Activated T-cell treated with anti-CD3 and anti-CD28 coated beads, Interleukin-2, amount 50 U/mL, for 24 hours (primary cell): ENCODE data around the gene KLF12.
A peak's percentile ranks its signal among the peaks of the same experiment; 100 is the strongest.

Experiments used
- DNase-seq: peaks from one replicate; pipeline ENCODE4 v3.0.0-alpha.2; 2020
- H3K27ac Mint-ChIP-seq: 2 replicates; pipeline ENCODE4 v1.8.0; 2020; ENCODE audit warnings: mild to moderate bottlenecking, mixed read lengths
- H3K27me3 Mint-ChIP-seq: 2 replicates; pipeline ENCODE4 v1.8.0; 2020; ENCODE audit warnings: mixed read lengths
- H3K36me3 Mint-ChIP-seq: 2 replicates; pipeline ENCODE4 v1.8.0; 2020; ENCODE audit warnings: low read depth, mixed read lengths
- H3K4me1 Mint-ChIP-seq: 2 replicates; pipeline ENCODE4 v1.8.0; 2020; ENCODE audit warnings: low read depth, mixed read lengths
- H3K4me3 Mint-ChIP-seq: 2 replicates; pipeline ENCODE4 v1.8.0; 2020; ENCODE audit warnings: mild to moderate bottlenecking, moderate library complexity, mixed read lengths
- H3K9me3 Mint-ChIP-seq: 2 replicates; pipeline ENCODE4 v1.8.0; 2020; ENCODE audit warnings: mixed read lengths

The KLF12 gene

GRCh38 chr13:74102691-74103090, 31.5 kb downstream of the KLF12 start:
- DNase-seq: no peak
- Mint-ChIP-seq H3K9me3 (peaks cover 6% of the 10 kb centered on the region), H3K4me1 (peaks cover 82% of the 10 kb centered on the region), H3K27me3 (no peaks in the 10 kb centered on the region), H3K4me3 (no peak overlapping the region), H3K36me3 (peaks cover 18% of the 10 kb centered on the region), H3K27ac (no peak overlapping the region)

GRCh38 chr13:74101436-74101835, 32.8 kb downstream of the KLF12 start:
- DNase-seq: no peak
- H3K27ac Mint-ChIP-seq: peak overlapping the region; percentile 27
- H3K9me3 Mint-ChIP-seq: peaks cover 6% of the 10 kb centered on the region
- peaks cover 13% of the 10 kb centered on the region for H3K36me3 Mint-ChIP-seq
- H3K4me1 Mint-ChIP-seq: peaks cover 83% of the 10 kb centered on the region
- H3K4me3 Mint-ChIP-seq: no peak overlapping the region
- no peaks in the 10 kb centered on the region for H3K27me3 Mint-ChIP-seq

DNA sequence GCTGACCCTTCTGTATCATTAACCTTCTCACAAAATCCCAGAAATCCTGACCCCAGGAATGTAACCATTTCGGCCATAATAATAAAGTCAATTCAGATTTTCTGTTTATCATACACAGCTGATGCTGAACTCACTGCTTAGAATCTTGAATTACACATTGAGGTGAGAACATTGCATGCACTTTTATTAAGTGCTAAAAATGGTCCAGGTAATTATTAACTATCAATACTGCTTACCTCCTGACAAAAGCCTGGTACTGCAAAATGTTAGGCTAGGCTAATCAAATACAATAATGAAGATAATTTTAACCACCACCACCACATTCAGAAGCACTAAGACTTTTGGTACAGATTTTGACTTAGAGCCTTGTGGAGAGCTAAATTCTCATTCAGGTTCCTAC, 36.1 kb downstream of the KLF12 start:
- Mint-ChIP-seq H3K27ac (no peak overlapping the region), H3K27me3 (no peaks in the 10 kb centered on the region), H3K9me3 (peaks cover 6% of the 10 kb centered on the region), H3K4me1 (peaks cover 68% of the 10 kb centered on the region), H3K4me3 (no peak overlapping the region), H3K36me3 (peaks cover 11% of the 10 kb centered on the region)
- no peak for DNase-seq

DNA sequence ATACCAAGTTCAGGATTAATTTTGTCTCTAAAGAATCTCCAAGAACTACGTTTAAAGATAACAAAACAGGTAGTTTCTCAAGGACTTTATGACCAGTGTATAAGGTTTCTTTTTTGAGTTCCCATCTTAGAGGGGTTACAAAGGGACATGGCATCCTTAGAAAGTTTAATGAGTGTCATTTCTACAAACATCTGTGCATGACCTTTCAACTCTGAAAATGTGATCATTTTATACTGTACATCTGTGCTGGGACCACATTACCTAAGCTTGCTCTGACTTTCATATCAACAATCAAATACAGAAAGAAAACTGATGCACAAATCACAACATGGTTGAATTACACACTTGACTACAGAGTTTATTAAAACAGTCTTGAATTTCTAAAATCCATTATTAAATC, 37.1 kb downstream of the KLF12 start:
- no peak overlapping the region for H3K27ac Mint-ChIP-seq
- no peak for DNase-seq
- H3K4me3 Mint-ChIP-seq: no peak overlapping the region
- peaks cover 6% of the 10 kb centered on the region for H3K9me3 Mint-ChIP-seq
- H3K36me3 Mint-ChIP-seq: peaks cover 7% of the 10 kb centered on the region
- peaks cover 72% of the 10 kb centered on the region for H3K4me1 Mint-ChIP-seq
- H3K27me3 Mint-ChIP-seq: no peaks in the 10 kb centered on the region

- no peaks in the 10 kb centered on the region for H3K27me3 Mint-ChIP-seq
- no peak overlapping the region for H3K4me3 Mint-ChIP-seq
- no peaks in the 10 kb centered on the region for H3K36me3 Mint-ChIP-seq
- no peaks in the 10 kb centered on the region for H3K9me3 Mint-ChIP-seq
- peaks cover 74% of the 10 kb centered on the region for H3K4me1 Mint-ChIP-seq
- no peak overlapping the region for H3K27ac Mint-ChIP-seq
- DNase-seq: no peak
Observed at GRCh38 chr13:74093691-74094090, 40.5 kb downstream of the KLF12 start.

DNA sequence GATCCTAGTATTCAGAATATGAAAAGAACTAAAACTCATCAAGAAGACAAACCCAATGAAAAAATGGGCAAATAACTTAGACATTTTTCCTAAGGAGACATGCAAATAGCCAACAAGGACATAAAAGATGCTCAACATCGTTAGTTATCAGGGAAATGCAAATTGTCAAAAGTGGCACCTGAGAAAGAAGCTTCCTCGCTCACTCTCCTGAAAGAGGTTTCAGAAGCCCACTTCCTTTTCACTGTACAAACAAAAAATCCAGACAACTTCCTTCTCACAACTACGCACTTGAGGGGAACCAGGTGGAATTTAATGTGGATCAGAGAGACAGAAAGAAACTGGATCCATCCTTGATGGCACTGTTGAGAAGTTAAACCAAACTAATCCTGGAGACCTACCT, 41.5 kb downstream of the KLF12 start:
- H3K4me1 Mint-ChIP-seq: peaks cover 76% of the 10 kb centered on the region
- H3K27ac Mint-ChIP-seq: peak overlapping the region; percentile 78
- H3K4me3 Mint-ChIP-seq: peak overlapping the region; percentile 11

GRCh38 chr13:74090869-74091605, 43.2 kb downstream of the KLF12 start:
- Mint-ChIP-seq H3K4me3 (peak overlapping the region; percentile 58), H3K27me3 (no peaks in the 10 kb centered on the region), H3K27ac (peak overlapping the region; percentile 90), H3K9me3 (no peaks in the 10 kb centered on the region), H3K36me3 (peaks cover 10% of the 10 kb centered on the region), H3K4me1 (peaks cover 70% of the 10 kb centered on the region)
- no peak for DNase-seq

More for the DNA sequence above, 41.5 kb downstream of the KLF12 start:
- DNase-seq: no peak
- no peaks in the 10 kb centered on the region for H3K27me3 Mint-ChIP-seq
- no peaks in the 10 kb centered on the region for H3K36me3 Mint-ChIP-seq
- no peaks in the 10 kb centered on the region for H3K9me3 Mint-ChIP-seq

DNA sequence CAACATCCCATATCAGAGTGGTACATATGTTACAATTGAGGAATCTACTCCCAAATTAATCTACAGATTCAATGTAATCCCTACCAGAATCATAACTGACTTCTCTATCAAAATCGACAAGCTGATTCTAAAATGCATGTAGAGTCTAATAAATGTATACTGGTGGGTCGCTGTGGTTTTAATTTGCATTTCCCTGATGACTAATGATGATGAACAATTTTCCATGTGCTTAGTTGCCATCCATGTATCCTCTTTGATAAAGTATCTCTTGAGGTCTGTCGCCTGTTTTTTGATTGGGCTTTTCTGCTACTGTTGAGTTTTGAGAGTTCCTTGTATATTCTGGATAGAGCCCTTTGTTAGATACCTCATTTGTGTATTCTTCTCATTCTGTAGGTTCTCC, 43.8 kb downstream of the KLF12 start:
- Mint-ChIP-seq H3K27me3 (no peaks in the 10 kb centered on the region), H3K27ac (peak overlapping the region; percentile 90)
- no peak for DNase-seq

DNA sequence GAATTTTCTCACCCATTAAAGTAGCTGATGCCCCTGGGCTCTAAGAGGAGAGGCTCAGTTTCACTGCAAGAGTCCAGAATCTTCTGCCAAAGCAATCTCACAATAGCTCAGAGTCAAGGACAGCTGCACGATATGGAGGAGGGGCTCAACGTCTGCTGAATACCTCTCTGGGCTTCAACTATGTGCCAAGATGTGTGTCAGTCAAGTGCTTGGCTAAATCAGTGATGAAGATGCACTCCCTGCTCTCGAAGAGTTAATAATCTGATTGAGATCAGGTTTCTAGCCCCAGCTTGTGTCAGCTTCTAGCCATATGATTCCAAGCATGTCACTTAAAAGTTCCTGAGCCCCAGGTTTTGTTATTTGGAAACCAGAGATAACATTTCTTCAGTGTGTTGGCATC, 46.8 kb downstream of the KLF12 start:
- H3K4me3 Mint-ChIP-seq: no peak overlapping the region
- no peaks in the 10 kb centered on the region for H3K9me3 Mint-ChIP-seq
- no peak for DNase-seq
- peaks cover 16% of the 10 kb centered on the region for H3K36me3 Mint-ChIP-seq
- H3K27me3 Mint-ChIP-seq: no peaks in the 10 kb centered on the region
- H3K27ac Mint-ChIP-seq: no peak overlapping the region
- peaks cover 81% of the 10 kb centered on the region for H3K4me1 Mint-ChIP-seq

More for the DNA sequence above, 43.8 kb downstream of the KLF12 start:
- Mint-ChIP-seq H3K36me3 (peaks cover 10% of the 10 kb centered on the region), H3K9me3 (no peaks in the 10 kb centered on the region), H3K4me1 (peaks cover 67% of the 10 kb centered on the region), H3K4me3 (peak overlapping the region; percentile 58)
